K562 (cell line): Measurements from ENCODE around the gene BCR.

Experiments
- CBX3 ChIP-seq, 2 experiments: IDR thresholded peaks; 1 replicate in 1 of 2; 2 replicates in 1 of 2; pipeline ENCODE4 v1.6.1; 2012; ENCODE audit warnings: inconsistent platforms in 2 of 2, low read length in 2 of 2, borderline replicate concordance in 1 of 2, control low read depth in 1 of 2
- ELF1 ChIP-seq: fragments of 200-800 bp; sonication (Bioruptor generic); IDR thresholded peaks from 2 replicates; pipeline ENCODE4 v1.6.1; 2016; ENCODE audit warnings: missing genetic modification characterization, missing compliant biosample characterization
- JUN ChIP-seq, 2 experiments: sonication (generic) in 1 of 2; formaldehyde crosslinking in 1 of 2; IDR thresholded peaks; 2 replicates each; pipeline versions ENCODE4 v1.6.1 to v1.8.0; 2012 to 2022; ENCODE audit warnings: borderline replicate concordance in 2 of 2, mild to moderate bottlenecking in 2 of 2, improper control_type of control experiment in 1 of 2, low read depth in 1 of 2, low read length in 1 of 2, missing genetic modification reagents in 1 of 2
- NR2C1 ChIP-seq, 2 experiments: fragments of 450-650 bp; IDR thresholded peaks; 2 replicates each; pipeline ENCODE4 v1.6.1; 2017; ENCODE audit warnings: mild to moderate bottlenecking in 2 of 2, antibody characterized with exemption in 1 of 2, inconsistent platforms in 1 of 2, missing compliant biosample characterization in 1 of 2, missing genetic modification characterization in 1 of 2
- NRF1 ChIP-seq, 2 experiments: fragments of 450-650 bp; IDR thresholded peaks in 1 of 2; conservative IDR thresholded peaks in 1 of 2; 2 replicates each; pipeline ENCODE4 v1.6.1; 2014; ENCODE audit warnings: mild to moderate bottlenecking in 2 of 2
- PHTF2 ChIP-seq: fragments of 250-450 bp; sonication (Bioruptor Pico); IDR thresholded peaks from 2 replicates; pipeline ENCODE4 v1.5.0; 2021; ENCODE audit warnings: mild to moderate bottlenecking
- POLR2A ChIP-seq: fragments of 450-650 bp; conservative IDR thresholded peaks from 2 replicates; pipeline ENCODE4 v1.6.1; 2016
- POLR2AphosphoS5 ChIP-seq: IDR thresholded peaks from 2 replicates; pipeline ENCODE4 v1.6.1; 2011; ENCODE audit warnings: mild to moderate bottlenecking, low read depth, low read length, moderate library complexity; ENCODE audit not compliant: control insufficient read depth, insufficient read depth
- ZBTB17 ChIP-seq: fragments of 450-650 bp; formaldehyde crosslinking; IDR thresholded peaks from 2 replicates; pipeline ENCODE4 v1.4.0; 2020; ENCODE audit warnings: mild to moderate bottlenecking
- ZNF3 ChIP-seq: fragments of 250-450 bp; sonication (Bioruptor Pico); IDR thresholded peaks from 2 replicates; pipeline ENCODE4 v1.5.0; 2021; ENCODE audit warnings: mild to moderate bottlenecking, moderate library complexity

DNA sequence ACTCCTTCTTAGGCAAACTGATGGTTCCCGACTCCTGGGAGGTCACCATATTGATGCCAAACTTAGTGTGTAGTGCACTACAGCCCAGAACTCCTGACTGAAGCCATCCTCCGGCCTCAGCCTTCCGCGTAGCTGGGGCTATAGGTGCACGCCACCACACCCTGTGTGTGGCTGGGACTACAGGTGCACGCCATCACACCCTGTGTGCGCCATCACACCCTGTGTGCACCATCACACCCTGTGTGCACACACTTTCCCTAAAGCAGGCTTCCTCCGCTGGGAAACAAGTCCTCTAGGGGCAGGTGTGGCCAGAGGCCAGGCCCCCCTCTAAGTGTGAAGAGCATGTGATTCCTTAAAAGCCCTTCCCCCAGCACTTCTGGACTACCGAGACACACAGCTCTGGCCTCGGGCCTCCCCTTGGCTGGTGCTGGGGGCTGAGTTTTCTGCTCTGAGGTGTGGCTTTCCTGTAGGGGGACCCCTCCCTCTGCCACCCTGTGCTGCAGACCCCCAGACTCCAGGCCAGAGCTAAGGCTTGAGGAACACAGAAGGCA, 81.7 kb downstream of the BCR start:
- TF ChIP-seq ZNF3 (CRISPR knock-in tag) (no peak), PHTF2 (CRISPR knock-in tag) (no peak), POLR2A (no peak), NRF1 (conservative IDR thresholded peaks at IDR 0.05 in 1 of 2, IDR thresholded peaks at IDR 0.05 in 1 of 2) (no peak), JUN (IDR thresholded peaks at IDR 0.05; ENCODE audit: borderline replicate concordance, low read depth, low read length) (no peak), JUN (CRISPR knock-in tag; IDR thresholded peaks at IDR 0.05; ENCODE audit: borderline replicate concordance) (no peak), ZBTB17 (CRISPR knock-in tag) (no peak), ELF1 (no peak), NR2C1 (IDR thresholded peaks at IDR 0.05) (no peak), NR2C1 (tag; IDR thresholded peaks at IDR 0.05) (no peak), POLR2AphosphoS5 (0 out of 2 replicates have a peak, but pooled peaks have one; percentile 17), CBX3 (IDR thresholded peaks at IDR 0.05; ENCODE audit: borderline replicate concordance in 1 of 2, low read length in 2 of 2) (no peak)
